MCF 10A (cell line): Measurements from ENCODE around the gene OR7G2. TPM values are rescaled to one million over a fixed set of nuclear protein-coding genes. Genes with fewer than 3 reads are reported as not detected.
A peak's percentile ranks its signal among the peaks of the same experiment; 100 is the strongest.

Experiments used
- Bru-seq: library from RNA; stranded (reverse); fragments of 400-500 nt; gene quantifications from one replicate; lab custom pipeline; 2021; lab: Mats Ljungman, UMichigan
- BruChase-seq, 2 experiments: library from RNA; stranded (reverse); fragments of 400-500 nt; gene quantifications; one replicate each; lab custom pipeline; 2021; lab: Mats Ljungman, UMichigan
- BruUV-seq: library from RNA; stranded (reverse); fragments of 400-500 nt; replicated peaks from 2 replicates; lab custom pipeline; 2021; lab: Mats Ljungman, UMichigan
- CTCF ChIA-PET: fragments of 300-600 bp; sonication (Branson Sonifier 250); formaldehyde crosslinking; extraction: SDS; loops from one replicate; lab custom pipeline; 2021; ENCODE audit warnings: antibody characterized with exemption, inconsistent platforms; lab: Yijun Ruan, JAX
- POLR2A ChIA-PET: fragments of 300-600, 350-650 bp; sonication (Branson Sonifier 250); formaldehyde crosslinking; extraction: SDS; loops from one replicate; lab custom pipeline; 2020; ENCODE audit warnings: antibody characterized with exemption, inconsistent platforms; lab: Yijun Ruan, JAX
- DNase-seq: peaks from one replicate; pipeline ENCODE4 v3.0.0-alpha.2; 2018; ENCODE audit not compliant: unreplicated experiment
- H3K27ac Mint-ChIP-seq: one replicate; pipeline ENCODE4 v1.8.0; 2022; ENCODE audit warnings: mild to moderate bottlenecking, low read depth, mixed read lengths; ENCODE audit not compliant: unreplicated experiment
- H3K27me3 Mint-ChIP-seq: one replicate; pipeline ENCODE4 v1.8.0; 2022; ENCODE audit warnings: mixed read lengths; ENCODE audit not compliant: insufficient read depth, unreplicated experiment
- H3K36me3 Mint-ChIP-seq: one replicate; pipeline ENCODE4 v1.8.0; 2022; ENCODE audit warnings: mild to moderate bottlenecking, moderate library complexity, mixed read lengths; ENCODE audit not compliant: insufficient read depth, unreplicated experiment
- H3K4me1 Mint-ChIP-seq: one replicate; pipeline ENCODE4 v1.8.0; 2022; ENCODE audit warnings: mixed read lengths; ENCODE audit not compliant: insufficient read depth, unreplicated experiment
- H3K4me3 Mint-ChIP-seq: one replicate; pipeline ENCODE4 v1.8.0; 2022; ENCODE audit warnings: mild to moderate bottlenecking, moderate library complexity, mixed read lengths; ENCODE audit not compliant: unreplicated experiment
- H3K9me3 Mint-ChIP-seq: one replicate; pipeline ENCODE4 v1.8.0; 2022; ENCODE audit warnings: mixed read lengths; ENCODE audit not compliant: unreplicated experiment
- intact Hi-C: fragments of 100-400 bp; cut with micrococcal nuclease; formaldehyde crosslinking; loops from 2 replicates; pipeline ENCODE4 v1.14.1; 2022
- long read RNA-seq: library from polyadenylated mRNA; stranded (forward); transcript quantifications from one replicate; pipeline ENCODE4 v2.0.0, GENCODE V29; 2022
- total RNA-seq: library from RNA; stranded (reverse); gene quantifications from 2 replicates; pipeline ENCODE4 v1.2.3, GENCODE V29; 2022
- TF ChIP-seq, protein P1 (sequence below): fragments of 200-600 bp; IDR thresholded peaks from one replicate; pipeline ENCODE4 v1.8.0; 2022; ENCODE audit warnings: antibody characterized with exemption, mild to moderate bottlenecking; ENCODE audit not compliant: unreplicated experiment

The OR7G2 gene
- total RNA-seq (not detected in 2 replicates), Bru-seq, nascent RNA (not detected), BruChase-seq, experiment 1, labeled RNA remaining after a 6-hour chase (not detected), BruChase-seq, experiment 2, labeled RNA remaining after a 2-hour chase (not detected)
- long read RNA-seq = 0 reads

DNA sequence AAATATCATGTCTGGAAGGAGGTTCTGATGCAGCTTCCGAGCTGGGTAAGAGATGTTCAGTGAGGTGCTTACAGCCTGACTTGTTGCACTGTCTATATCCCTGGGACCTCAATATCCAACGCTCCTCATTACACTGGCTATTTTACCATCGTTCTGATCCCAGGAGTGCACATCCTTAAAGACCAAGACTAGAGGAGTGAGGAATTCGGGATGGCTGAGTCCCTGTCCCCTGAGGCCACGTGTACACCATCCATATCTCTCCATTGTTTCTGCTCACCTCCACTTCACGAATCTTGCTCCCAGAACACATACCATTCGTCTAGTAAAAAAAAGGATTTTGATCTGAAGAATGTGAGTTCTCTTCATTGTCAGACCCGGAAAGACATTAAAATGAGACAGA, at the start of gene OR7G2:
Gene OR7G2 (minus strand): TSS at position 101 of the 400 bp plus-strand sequence. CDS start 4,232 bp downstream, outside the sequence.
- Mint-ChIP-seq H3K27ac (no peak within 1 kb of the TSS), H3K27me3 (no peaks in the 10 kb centered on the region), H3K4me3 (no peak within 1 kb of the TSS), H3K9me3 (peaks cover 21% of the 10 kb centered on the region), H3K36me3 (no peaks in the 10 kb centered on the region), H3K4me1 (no peaks in the 10 kb centered on the region)
- intact Hi-C loops = no loop called here
- POLR2A ChIA-PET = interaction anchor here (0.6 kb wide), 1 partner anchor 56 kb away, joined by 3 read pairs; no protein-coding TSS in a partner anchor
- no TSS peak for BruUV-seq
- CTCF ChIA-PET = no interaction called here
- no peak for DNase-seq
- TF ChIP-seq, protein P1, sequence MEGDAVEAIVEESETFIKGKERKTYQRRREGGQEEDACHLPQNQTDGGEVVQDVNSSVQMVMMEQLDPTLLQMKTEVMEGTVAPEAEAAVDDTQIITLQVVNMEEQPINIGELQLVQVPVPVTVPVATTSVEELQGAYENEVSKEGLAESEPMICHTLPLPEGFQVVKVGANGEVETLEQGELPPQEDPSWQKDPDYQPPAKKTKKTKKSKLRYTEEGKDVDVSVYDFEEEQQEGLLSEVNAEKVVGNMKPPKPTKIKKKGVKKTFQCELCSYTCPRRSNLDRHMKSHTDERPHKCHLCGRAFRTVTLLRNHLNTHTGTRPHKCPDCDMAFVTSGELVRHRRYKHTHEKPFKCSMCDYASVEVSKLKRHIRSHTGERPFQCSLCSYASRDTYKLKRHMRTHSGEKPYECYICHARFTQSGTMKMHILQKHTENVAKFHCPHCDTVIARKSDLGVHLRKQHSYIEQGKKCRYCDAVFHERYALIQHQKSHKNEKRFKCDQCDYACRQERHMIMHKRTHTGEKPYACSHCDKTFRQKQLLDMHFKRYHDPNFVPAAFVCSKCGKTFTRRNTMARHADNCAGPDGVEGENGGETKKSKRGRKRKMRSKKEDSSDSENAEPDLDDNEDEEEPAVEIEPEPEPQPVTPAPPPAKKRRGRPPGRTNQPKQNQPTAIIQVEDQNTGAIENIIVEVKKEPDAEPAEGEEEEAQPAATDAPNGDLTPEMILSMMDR = no peak

DNA sequence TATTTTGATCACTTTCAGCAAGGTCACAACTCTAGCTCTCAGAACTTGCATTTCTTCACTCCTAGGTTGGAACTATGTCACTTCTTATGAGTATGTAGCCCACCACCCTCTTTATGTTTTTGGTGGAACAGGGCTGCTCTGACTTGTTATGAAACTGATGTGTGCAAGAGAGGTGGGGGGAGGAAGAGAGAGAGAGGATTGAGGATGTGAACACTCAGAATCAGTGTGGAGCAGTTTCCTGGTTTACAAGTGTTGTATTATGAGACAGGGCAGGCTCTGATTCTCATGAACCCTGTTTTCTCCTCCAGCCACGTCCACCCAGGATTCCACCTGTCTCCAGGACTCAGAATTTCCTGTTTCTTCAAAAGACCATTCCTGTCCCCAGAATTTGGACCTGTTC, 49.0 kb upstream of the OR7G2 start:
- no peak overlapping the region for H3K4me3 Mint-ChIP-seq
- intact Hi-C loops = no loop called here
- ChIA-PET CTCF (interaction anchor here (0.6 kb wide), 1 partner anchor 469 kb away, joined by 4 read pairs; no protein-coding TSS in a partner anchor), POLR2A (no interaction called here)
- H3K9me3 Mint-ChIP-seq = peaks cover 31% of the 10 kb centered on the region
- no peaks in the 10 kb centered on the region for H3K27me3 Mint-ChIP-seq
- no TSS peak for BruUV-seq
- H3K36me3 Mint-ChIP-seq = peaks cover 95% of the 10 kb centered on the region
- no peaks in the 10 kb centered on the region for H3K4me1 Mint-ChIP-seq
- peak overlapping the region; percentile 27 for H3K27ac Mint-ChIP-seq
- no peak for DNase-seq
- TF ChIP-seq, protein P1 = no peak

DNA sequence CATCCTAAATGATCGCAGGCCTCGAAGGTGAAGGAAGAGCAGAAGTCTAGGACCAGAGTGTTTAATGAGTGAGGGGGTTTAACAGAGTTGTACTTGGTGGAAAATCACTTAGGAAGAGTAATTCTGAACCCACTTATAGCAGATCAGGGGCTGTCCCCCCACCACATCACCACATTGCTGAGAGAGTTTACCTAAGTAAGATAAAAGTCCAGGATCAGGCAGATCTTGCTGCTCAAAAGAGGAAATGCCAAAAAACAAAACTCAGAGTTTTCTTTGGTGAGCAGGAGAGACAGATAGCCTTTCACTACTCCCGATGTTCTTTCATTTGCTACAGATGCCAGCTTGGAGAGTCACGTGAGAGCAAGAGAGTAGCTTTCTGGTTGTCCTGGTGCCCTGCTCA, 48.3 kb upstream of the OR7G2 start:
- intact Hi-C loops = no loop called here
- CTCF ChIA-PET = interaction anchor here (0.6 kb wide), 1 partner anchor 470 kb away, joined by 4 read pairs; no protein-coding TSS in a partner anchor
- POLR2A ChIA-PET = no interaction called here
- no TSS peak for BruUV-seq
- TF ChIP-seq, protein P1 = no peak
- Mint-ChIP-seq H3K27me3 (no peaks in the 10 kb centered on the region), H3K4me3 (no peak overlapping the region), H3K9me3 (peaks cover 38% of the 10 kb centered on the region), H3K36me3 (peaks cover 88% of the 10 kb centered on the region), H3K27ac (no peak overlapping the region), H3K4me1 (peaks cover 3% of the 10 kb centered on the region)
- no peak for DNase-seq

DNA sequence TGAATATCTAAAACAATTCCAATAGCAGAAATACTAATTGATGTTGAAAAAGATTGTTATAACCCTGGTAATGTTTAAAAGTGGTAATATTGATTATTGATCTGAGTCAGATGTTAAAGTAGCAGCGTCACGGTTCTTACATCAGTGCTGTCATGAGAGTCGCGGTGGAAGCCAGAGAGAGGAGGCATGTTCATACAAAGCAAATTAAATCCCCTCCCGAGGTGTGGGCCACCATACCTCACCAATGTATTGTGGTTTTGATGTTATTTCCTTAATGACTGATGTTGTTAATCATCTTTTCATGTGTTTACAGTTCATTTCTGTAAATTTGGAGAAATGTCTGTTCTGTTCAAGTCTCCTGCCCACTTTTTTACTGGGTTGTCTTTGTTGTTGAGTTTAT, 44.1 kb upstream of the OR7G2 start:
- Mint-ChIP-seq H3K9me3 (peaks cover 62% of the 10 kb centered on the region), H3K4me3 (no peak overlapping the region), H3K27ac (no peak overlapping the region), H3K27me3 (no peaks in the 10 kb centered on the region), H3K36me3 (peaks cover 82% of the 10 kb centered on the region), H3K4me1 (peaks cover 21% of the 10 kb centered on the region)
- TF ChIP-seq, protein P1 = no peak
- POLR2A ChIA-PET = no interaction called here
- no peak for DNase-seq
- no TSS peak for BruUV-seq
- CTCF ChIA-PET = no interaction called here
- intact Hi-C loops = no loop called here
